Prostate gland (tissue), 2 donors: ENCODE data around the gene PHC2.

Source experiments
- CTCF ChIP-seq, 4 experiments: fragments of 200-600 bp in 2 of 4; fragments of 450-650 bp in 2 of 4; sonication (generic) in 2 of 4; IDR thresholded peaks; 1 replicate in 3 of 4; 2 replicates in 1 of 4; pipeline ENCODE4 v1.5.1; 2016 to 2019; ENCODE audit warnings: antibody characterized with exemption in 4 of 4, mild to moderate bottlenecking in 2 of 4, moderate library complexity in 2 of 4
- POLR2A ChIP-seq: fragments of 450-650 bp; IDR thresholded peaks from one replicate; pipeline ENCODE4 v1.6.1; 2016; ENCODE audit warnings: antibody characterized with exemption, mild to moderate bottlenecking
- POLR2AphosphoS5 ChIP-seq: sonication (generic); formaldehyde crosslinking; IDR thresholded peaks from one replicate; pipeline ENCODE4 v1.6.1; 2017; ENCODE audit warnings: antibody characterized with exemption

DNA sequence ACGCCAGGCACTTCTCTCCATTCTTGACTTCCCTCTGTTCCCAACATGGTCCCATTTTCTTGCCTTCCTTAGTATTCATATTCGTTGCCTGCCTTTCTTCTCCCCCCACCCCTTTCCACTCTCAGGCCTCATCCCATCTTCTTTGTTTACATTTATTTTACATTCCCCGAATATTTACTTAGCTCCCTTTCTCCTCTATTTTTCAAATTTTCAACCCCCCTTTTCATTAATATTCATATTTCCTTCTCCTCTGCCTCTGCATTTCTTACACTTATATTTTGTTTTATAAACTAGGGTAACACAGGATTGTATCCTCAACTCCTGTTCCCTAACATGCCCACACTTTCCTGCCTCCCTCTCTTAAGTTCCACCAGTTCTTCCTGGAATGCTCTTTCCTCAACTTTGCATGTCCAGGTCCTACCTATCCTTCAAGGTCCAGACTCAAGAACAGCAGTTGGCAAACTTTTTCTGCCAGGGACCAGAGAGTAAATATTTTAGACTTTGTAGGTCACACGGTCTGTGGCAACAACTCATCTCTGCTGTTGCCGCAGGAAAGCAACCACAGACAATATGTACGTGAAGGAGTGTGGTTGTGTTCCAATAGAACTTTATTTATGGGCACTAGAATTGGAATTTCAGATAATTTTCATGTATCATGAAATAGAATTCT lies 80.1 kb downstream of the PHC2 start:
- no peak for TF ChIP-seq CTCF (IDR thresholded peaks at IDR 0.05)
- no peak for TF ChIP-seq POLR2A
- no peak for TF ChIP-seq POLR2AphosphoS5
